Medulla oblongata (tissue), 1 donor: Measurements from ENCODE around the gene CLDN22.

Experiments used
- DNase-seq: peaks from one replicate; pipeline ENCODE4 v3.0.0-alpha.2; 2015; ENCODE audit errors: extremely low spot score

CLDN22 gene

DNA sequence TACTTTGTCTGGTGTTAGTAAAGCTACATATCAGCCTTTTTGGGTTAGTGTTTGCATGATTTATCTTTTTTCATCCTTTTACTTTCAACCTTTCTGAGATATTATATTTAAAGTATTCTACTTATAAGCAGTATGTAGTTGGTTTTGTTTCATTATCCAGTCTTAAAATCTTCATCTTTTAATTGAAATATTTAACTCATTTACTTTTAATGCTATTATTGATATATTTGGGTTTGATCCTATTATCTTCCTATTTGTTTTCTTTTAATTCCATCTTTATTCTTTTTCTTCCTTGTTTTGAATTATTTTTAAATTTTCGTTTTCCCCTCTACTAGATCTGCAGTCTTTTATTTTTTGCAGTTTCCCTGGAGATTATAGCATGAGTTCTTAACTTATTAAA lies 44.0 kb downstream of the CLDN22 start:
- no peak for DNase-seq

DNA sequence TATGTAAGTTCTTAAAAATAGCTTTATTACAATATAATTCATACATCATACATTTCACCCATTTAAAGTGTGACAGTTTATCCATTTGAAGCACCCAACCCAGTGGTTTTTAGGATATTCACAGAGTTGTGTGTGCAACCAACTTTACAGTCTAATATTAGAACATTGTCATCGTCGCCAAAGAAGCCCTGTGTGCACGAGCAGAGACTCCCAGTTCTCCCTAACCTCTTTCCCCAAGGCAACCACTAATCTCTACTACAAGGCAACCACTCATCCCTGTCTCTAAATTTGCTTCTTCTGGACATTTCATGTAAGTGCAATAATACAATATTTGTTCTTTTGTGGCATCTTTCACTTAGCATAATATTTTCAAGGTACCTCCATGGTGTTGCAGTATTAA lies 47.7 kb downstream of the CLDN22 start:
- DNase-seq: no peak

DNA sequence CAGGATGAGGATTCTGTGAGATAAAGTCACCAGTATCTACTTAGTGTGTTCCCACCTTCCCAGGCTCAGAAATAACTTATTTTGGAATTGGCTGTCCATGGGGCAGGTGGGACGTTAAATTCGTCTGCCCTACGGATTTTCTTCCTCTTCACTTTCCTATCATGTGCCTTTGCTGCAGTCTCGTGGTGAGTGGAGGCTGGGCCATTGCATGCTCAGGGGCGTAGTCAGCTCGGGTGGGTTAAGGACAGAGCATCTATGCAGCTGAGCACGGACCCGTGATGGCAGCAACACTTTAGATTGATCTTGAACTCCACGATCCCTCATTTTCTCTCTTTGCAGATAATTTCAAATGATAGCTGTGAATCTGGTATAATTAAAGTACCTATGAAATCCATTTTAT lies 51.5 kb downstream of the CLDN22 start:
- DNase-seq: no peak
